Lung (tissue), 12 donors: ENCODE data around the gene COL6A5. TPM values are rescaled to one million over a fixed set of nuclear protein-coding genes. Genes with fewer than 3 reads are reported as not detected.
A peak's percentile ranks its signal among the peaks of the same experiment; 100 is the strongest.

Experiments used
- ATAC-seq: fragments of 200-7000 bp; cut with Tn5 transposase; one replicate; pipeline ENCODE4 v1.9.1; 2020; ENCODE audit warnings: moderate number of reproducible peaks; ENCODE audit not compliant: insufficient read depth, low FRiP score
- DNase-seq, 3 donors: peaks; one replicate each; pipeline ENCODE4 v3.0.0-alpha.2; 2013 to 2017
- H3K27ac ChIP-seq, 2 donors: one replicate each; pipeline ENCODE4 v1.5.1; 2013; ENCODE audit warnings: mild to moderate bottlenecking in 2 of 2, moderate library complexity in 2 of 2, control low read depth in 1 of 2, inconsistent platforms in 1 of 2, low read depth in 1 of 2, low read length in 1 of 2
- H3K27me3 ChIP-seq, 3 donors: one replicate each; pipeline ENCODE4 v1.5.1; 2013; ENCODE audit warnings: low read length in 2 of 3; ENCODE audit not compliant: control insufficient read depth in 3 of 3, insufficient read depth in 3 of 3
- H3K36me3 ChIP-seq, 4 donors: one replicate each; pipeline ENCODE4 v1.5.1; 2013; ENCODE audit warnings: low read length in 4 of 4, mild to moderate bottlenecking in 1 of 4, moderate library complexity in 1 of 4; ENCODE audit not compliant: control insufficient read depth in 4 of 4, insufficient read depth in 4 of 4
- H3K4me1 ChIP-seq, 5 donors: one replicate each; pipeline ENCODE4 v1.5.1; 2013; ENCODE audit warnings: low read length in 5 of 5, mild to moderate bottlenecking in 2 of 5, moderate library complexity in 1 of 5; ENCODE audit not compliant: control insufficient read depth in 5 of 5, insufficient read depth in 5 of 5
- H3K4me3 ChIP-seq: one replicate; pipeline ENCODE4 v1.5.1; 2013; ENCODE audit warnings: mild to moderate bottlenecking, control low read depth, moderate library complexity
- H3K9ac ChIP-seq, 2 donors: one replicate each; pipeline ENCODE4 v1.5.1; 2013; ENCODE audit warnings: low read length in 2 of 2, control low read depth in 1 of 2; ENCODE audit not compliant: insufficient read depth in 1 of 2
- H3K9me3 ChIP-seq, 4 donors: one replicate each; pipeline ENCODE4 v1.5.1; 2013; ENCODE audit warnings: low read length in 3 of 4, mild to moderate bottlenecking in 1 of 4, moderate library complexity in 1 of 4; ENCODE audit not compliant: control insufficient read depth in 4 of 4, insufficient read depth in 3 of 4
- WGBS, 2 donors: extraction: QIAGEN DNeasy Blood & Tissue Kit; methylation state at CpG; one replicate each; pipeline ENCODE4 v1.1.7; 2013; 5-methylcytosine and 5-hydroxymethylcytosine counted together
- polyA plus RNA-seq, 2 donors: library from polyadenylated mRNA; stranded (reverse); fragments of 200-250 nt; gene quantifications; one replicate each; pipeline ENCODE4 v1.2.1, GENCODE V29; 2013
- total RNA-seq, 2 donors: library from RNA; depleted of rRNA in 1 of 2; stranded (reverse); fragments of >200 nt in 1 of 2; gene quantifications; one replicate each; pipeline ENCODE4 v1.2.1, GENCODE V29; 2014 to 2021
- TF ChIP-seq, protein P1 (sequence below): IDR thresholded peaks from 2 replicates; pipeline ENCODE4 v1.5.1; 2012; ENCODE audit warnings: mild to moderate bottlenecking; ENCODE audit errors: control extremely low read depth, extremely low read depth
- donor health status: control.
- donor health status: control.
- donor health status: Bipolar disorder and iron deficiency.
- donor health status: healthy.
- donor health status: DM: yes; HTN: yes; CAD: no.

COL6A5 gene
- total and polyA plus RNA-seq, 4 donors = 0.90 to 9.4 (median 4.4) TPM

DNA sequence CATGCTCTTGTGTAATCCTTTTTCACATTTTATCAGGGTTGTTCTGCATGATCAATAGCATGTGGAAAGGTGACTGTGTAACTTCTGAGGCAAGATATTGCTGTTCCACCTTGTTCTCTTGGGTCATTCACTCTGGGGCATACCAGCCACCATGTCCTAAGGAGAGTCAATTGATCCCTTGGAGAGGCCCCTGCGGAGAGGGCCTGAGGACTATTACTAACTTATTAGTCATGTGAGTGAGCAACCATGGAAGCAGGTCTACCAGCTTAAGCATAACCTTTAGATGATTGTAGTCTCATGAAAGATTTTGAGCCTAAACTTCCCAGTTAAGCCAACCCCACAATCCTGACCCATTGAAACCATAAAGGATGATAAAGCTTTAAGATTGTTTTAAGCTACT, 22.0 kb upstream of the COL6A5 start:
- Histone ChIP-seq H3K36me3 (no peaks in the 10 kb centered on the region), H3K9me3 (peaks cover 0 to 3% (median under 1%) of the 10 kb centered on the region in 4 donors), H3K9ac (no peak overlapping the region), H3K27ac (no peak overlapping the region), H3K4me1 (no peaks in the 10 kb centered on the region), H3K27me3 (no peaks in the 10 kb centered on the region), H3K4me3 (no peak overlapping the region)
- DNase-seq (no peak), ATAC-seq (no peak)
- WGBS, 2 donors = 94 to 96% methylated on average over 1 of the region's 1 CpG
- TF ChIP-seq, protein P1, sequence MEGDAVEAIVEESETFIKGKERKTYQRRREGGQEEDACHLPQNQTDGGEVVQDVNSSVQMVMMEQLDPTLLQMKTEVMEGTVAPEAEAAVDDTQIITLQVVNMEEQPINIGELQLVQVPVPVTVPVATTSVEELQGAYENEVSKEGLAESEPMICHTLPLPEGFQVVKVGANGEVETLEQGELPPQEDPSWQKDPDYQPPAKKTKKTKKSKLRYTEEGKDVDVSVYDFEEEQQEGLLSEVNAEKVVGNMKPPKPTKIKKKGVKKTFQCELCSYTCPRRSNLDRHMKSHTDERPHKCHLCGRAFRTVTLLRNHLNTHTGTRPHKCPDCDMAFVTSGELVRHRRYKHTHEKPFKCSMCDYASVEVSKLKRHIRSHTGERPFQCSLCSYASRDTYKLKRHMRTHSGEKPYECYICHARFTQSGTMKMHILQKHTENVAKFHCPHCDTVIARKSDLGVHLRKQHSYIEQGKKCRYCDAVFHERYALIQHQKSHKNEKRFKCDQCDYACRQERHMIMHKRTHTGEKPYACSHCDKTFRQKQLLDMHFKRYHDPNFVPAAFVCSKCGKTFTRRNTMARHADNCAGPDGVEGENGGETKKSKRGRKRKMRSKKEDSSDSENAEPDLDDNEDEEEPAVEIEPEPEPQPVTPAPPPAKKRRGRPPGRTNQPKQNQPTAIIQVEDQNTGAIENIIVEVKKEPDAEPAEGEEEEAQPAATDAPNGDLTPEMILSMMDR = no peak

DNA sequence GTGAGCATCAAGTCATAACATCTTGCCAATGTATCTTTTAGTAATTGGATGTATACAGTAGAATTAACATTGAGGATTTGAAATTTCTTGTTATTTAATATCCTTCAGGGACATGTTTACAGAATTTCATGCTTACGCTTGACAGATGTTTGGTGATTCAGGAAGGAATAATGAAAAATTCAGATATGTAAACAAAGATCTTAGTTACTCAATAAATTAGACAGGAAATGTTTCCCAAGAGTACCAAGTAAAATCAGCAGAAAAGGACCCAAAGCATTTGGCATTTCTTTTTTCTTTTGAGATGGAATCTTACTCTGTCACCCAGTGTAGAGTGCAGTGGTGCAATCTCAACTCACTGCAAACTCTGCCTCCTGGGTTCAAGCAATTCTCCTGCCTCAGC, 4.7 kb upstream of the COL6A5 start:
- no peak overlapping the region for H3K27ac ChIP-seq
- H3K27me3 ChIP-seq = no peaks in the 10 kb centered on the region
- peaks cover 0 to 16% (median 1%) of the 10 kb centered on the region in 4 donors for H3K9me3 ChIP-seq
- ATAC-seq (no peak), DNase-seq (peak in 2 of 3 donors; percentile 29 to 50)
- H3K9ac ChIP-seq = no peak overlapping the region
- no peak overlapping the region for H3K4me3 ChIP-seq
- TF ChIP-seq, protein P1 = no peak
- no peaks in the 10 kb centered on the region for H3K36me3 ChIP-seq
- WGBS, 2 donors = 52 to 75% methylated on average over 1 of the region's 1 CpG
- peaks cover 0 to 12% (median 0%) of the 10 kb centered on the region in 5 donors for H3K4me1 ChIP-seq

DNA sequence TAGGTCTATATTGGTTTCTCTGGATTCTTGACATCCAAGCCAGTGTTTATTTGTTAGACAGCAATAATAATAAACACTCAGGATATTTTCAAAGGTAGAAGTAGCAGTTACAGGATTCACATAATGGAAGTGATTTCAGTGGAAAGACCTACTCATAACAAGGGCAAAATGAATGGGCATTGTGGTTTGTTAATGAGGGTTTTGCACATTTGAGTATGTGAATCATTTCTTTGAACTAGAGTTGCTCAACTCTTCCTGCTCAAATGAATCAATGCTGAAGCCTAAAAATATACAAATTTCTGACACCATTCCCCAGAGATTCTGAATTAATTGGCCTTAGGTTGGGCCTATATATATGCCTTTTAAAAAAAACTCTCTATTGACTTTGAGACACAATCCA, 4.1 kb upstream of the COL6A5 start:
- no peak for ATAC-seq
- Histone ChIP-seq H3K27ac (no peak overlapping the region), H3K4me1 (peaks cover 0 to 15% (median 0%) of the 10 kb centered on the region in 5 donors), H3K4me3 (no peak overlapping the region), H3K27me3 (peaks cover 0 to 5% (median 0%) of the 10 kb centered on the region in 3 donors), H3K9ac (no peak overlapping the region), H3K9me3 (peaks cover 0 to 13% (median 1%) of the 10 kb centered on the region in 4 donors), H3K36me3 (no peaks in the 10 kb centered on the region)
- TF ChIP-seq, protein P1 = no peak
- DNase-seq = no peak

- peaks cover 0 to 6% (median 0%) of the 10 kb centered on the region in 3 donors for H3K27me3 ChIP-seq
- H3K9me3 ChIP-seq = peaks cover 0 to 13% (median 1%) of the 10 kb centered on the region in 4 donors
- peaks cover 0 to 15% (median 0%) of the 10 kb centered on the region in 5 donors for H3K4me1 ChIP-seq
- no peak for DNase-seq
- H3K27ac ChIP-seq = no peak overlapping the region
- TF ChIP-seq, protein P1 = no peak
- no peaks in the 10 kb centered on the region for H3K36me3 ChIP-seq
- no peak for ATAC-seq
- 74 to 87% methylated on average over 4 of the region's 4 CpGs for WGBS, 2 donors
- no peak overlapping the region for H3K9ac ChIP-seq
- no peak overlapping the region for H3K4me3 ChIP-seq
Measured at GRCh38 chr3:130341882-130342281, 3.6 kb upstream of the COL6A5 start.
